Gastrocnemius medialis (tissue), 4 donors: ENCODE data around the gene CASS4. TPM values are rescaled to one million over a fixed set of nuclear protein-coding genes. Genes with fewer than 3 reads are reported as not detected.

Experiments used
- ATAC-seq, 2 donors: fragments of 150-250 bp; one replicate each; pipeline ENCODE4 v1.9.1; 2016
- DNase-seq, 2 donors: peaks; one replicate each; pipeline ENCODE4 v3.0.0-alpha.2; 2019
- H3K27ac ChIP-seq, 4 donors: fragments of 200-600 bp; sonication (generic); 1 replicate in 1 of 4; 2 replicates in 3 of 4; pipeline ENCODE4 v1.5.1; 2016 to 2018; ENCODE audit warnings: mild to moderate bottlenecking in 2 of 4, moderate library complexity in 1 of 4
- H3K27me3 ChIP-seq, 3 donors: fragments of 200-600 bp; sonication (generic) in 2 of 3; 1 replicate in 1 of 3; 2 replicates in 2 of 3; pipeline versions ENCODE4 v1.5.1 to v1.6.0; 2016 to 2019; ENCODE audit warnings: mild to moderate bottlenecking in 1 of 3, moderate library complexity in 1 of 3
- H3K36me3 ChIP-seq, 2 donors: fragments of 200-600 bp; sonication (generic) in 1 of 2; one replicate each; pipeline ENCODE4 v1.5.1; 2017 to 2018
- H3K4me1 ChIP-seq, 2 donors: fragments of 200-600 bp; sonication (generic) in 1 of 2; one replicate each; pipeline ENCODE4 v1.5.1; 2016 to 2017; ENCODE audit warnings: mild to moderate bottlenecking in 2 of 2
- H3K4me3 ChIP-seq, 4 donors: fragments of 200-600 bp; sonication (generic) in 3 of 4; 1 replicate in 1 of 4; 2 replicates in 3 of 4; pipeline ENCODE4 v1.5.1; 2016 to 2019; ENCODE audit warnings: mild to moderate bottlenecking in 2 of 4
- H3K9me3 ChIP-seq, 3 donors: fragments of 200-600 bp; sonication (generic) in 2 of 3; 1 replicate in 1 of 3; 2 replicates in 2 of 3; pipeline ENCODE4 v1.5.1; 2016 to 2019
- POLR2A ChIP-seq, 2 donors: fragments of 450-650 bp; IDR thresholded peaks; one replicate each; pipeline ENCODE4 v1.6.1; 2017; ENCODE audit warnings: antibody characterized with exemption in 2 of 2, mild to moderate bottlenecking in 2 of 2, moderate library complexity in 2 of 2
- in situ Hi-C, 4 donors: fragments of 200-750 bp; cut with MboI; loops; one replicate each; pipeline versions ENCODE4 v1.15.0 to v1.8.0; 2017; ENCODE audit warnings: low sequenced_read_pairs in 4 of 4
- intact Hi-C: fragments of 100-400 bp; cut with DNase I; formaldehyde crosslinking; loops from one replicate; pipeline ENCODE4 v1.15.1; 2023; ENCODE audit warnings: low total_unique reads
- total RNA-seq, 4 donors: library from RNA; depleted of rRNA; stranded (reverse); fragments of >200 nt; gene quantifications; one replicate each; pipeline versions ENCODE4 v1.1.0 to v1.2.3, GENCODE V29; 2016
- TF ChIP-seq, protein P1 (sequence below), 5 experiments: fragments of 450-650 bp in 3 of 5; fragments of 200-600 bp in 2 of 5; sonication (generic) in 2 of 5; IDR thresholded peaks in 4 of 5; conservative IDR thresholded peaks in 1 of 5; 1 replicate in 4 of 5; 2 replicates in 1 of 5; pipeline ENCODE4 v1.5.1; 2016 to 2019; ENCODE audit warnings: antibody characterized with exemption in 5 of 5, mild to moderate bottlenecking in 3 of 5, moderate library complexity in 3 of 5

The CASS4 gene
- total RNA-seq, 4 donors from 2014 or later: 0.36 to 0.86 (median 0.72) TPM; not detected in 1

DNA sequence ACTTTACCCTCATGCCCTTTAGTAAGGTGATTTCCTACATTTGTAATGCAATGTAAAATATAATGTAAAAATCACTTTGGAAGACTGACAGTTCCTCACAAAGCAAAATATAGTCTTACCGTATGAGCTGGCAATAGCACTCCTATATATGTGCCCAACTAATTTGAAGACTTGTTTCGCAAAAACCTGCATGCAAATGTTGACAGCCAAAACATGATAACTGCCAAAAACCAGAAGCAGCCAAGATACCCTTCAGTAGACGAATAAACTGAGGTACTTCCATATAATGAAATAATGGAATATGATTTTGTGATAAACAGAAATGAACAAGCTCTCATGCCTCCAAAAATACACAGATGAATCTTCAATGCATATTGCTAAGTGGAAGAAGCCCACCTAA is 33.7 kb upstream of the CASS4 start:
- no peaks in the 10 kb centered on the region for H3K27me3 ChIP-seq
- in situ Hi-C loops: loop anchor here in 1 of 4 donors (25.0 kb wide), 1 partner anchor 1334 kb away; the partner anchor contains the start of gene PMEPA1
- H3K36me3 ChIP-seq: no peaks in the 10 kb centered on the region
- H3K27ac ChIP-seq: no peak overlapping the region
- H3K4me1 ChIP-seq: no peaks in the 10 kb centered on the region
- intact Hi-C loops: no loop called here
- H3K9me3 ChIP-seq: no peaks in the 10 kb centered on the region
- TF ChIP-seq POLR2A (IDR thresholded peaks at IDR 0.05): no peak
- TF ChIP-seq, protein P1, sequence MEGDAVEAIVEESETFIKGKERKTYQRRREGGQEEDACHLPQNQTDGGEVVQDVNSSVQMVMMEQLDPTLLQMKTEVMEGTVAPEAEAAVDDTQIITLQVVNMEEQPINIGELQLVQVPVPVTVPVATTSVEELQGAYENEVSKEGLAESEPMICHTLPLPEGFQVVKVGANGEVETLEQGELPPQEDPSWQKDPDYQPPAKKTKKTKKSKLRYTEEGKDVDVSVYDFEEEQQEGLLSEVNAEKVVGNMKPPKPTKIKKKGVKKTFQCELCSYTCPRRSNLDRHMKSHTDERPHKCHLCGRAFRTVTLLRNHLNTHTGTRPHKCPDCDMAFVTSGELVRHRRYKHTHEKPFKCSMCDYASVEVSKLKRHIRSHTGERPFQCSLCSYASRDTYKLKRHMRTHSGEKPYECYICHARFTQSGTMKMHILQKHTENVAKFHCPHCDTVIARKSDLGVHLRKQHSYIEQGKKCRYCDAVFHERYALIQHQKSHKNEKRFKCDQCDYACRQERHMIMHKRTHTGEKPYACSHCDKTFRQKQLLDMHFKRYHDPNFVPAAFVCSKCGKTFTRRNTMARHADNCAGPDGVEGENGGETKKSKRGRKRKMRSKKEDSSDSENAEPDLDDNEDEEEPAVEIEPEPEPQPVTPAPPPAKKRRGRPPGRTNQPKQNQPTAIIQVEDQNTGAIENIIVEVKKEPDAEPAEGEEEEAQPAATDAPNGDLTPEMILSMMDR (IDR thresholded peaks at IDR 0.05 in 4 of 5, conservative IDR thresholded peaks at IDR 0.05 in 1 of 5): no peak
- ATAC-seq (no peak), DNase-seq (no peak)
- no peak overlapping the region for H3K4me3 ChIP-seq

GRCh38 chr20:56380375-56380774 is 31.7 kb upstream of the CASS4 start:
- TF ChIP-seq, protein P1 (IDR thresholded peaks at IDR 0.05 in 4 of 5, conservative IDR thresholded peaks at IDR 0.05 in 1 of 5): no peak
- no peak for TF ChIP-seq POLR2A (IDR thresholded peaks at IDR 0.05)
- H3K27ac ChIP-seq: no peak overlapping the region
- no peaks in the 10 kb centered on the region for H3K9me3 ChIP-seq
- no peaks in the 10 kb centered on the region for H3K27me3 ChIP-seq
- intact Hi-C loops: no loop called here
- DNase-seq: no peak
- ATAC-seq: no peak
- H3K36me3 ChIP-seq: peaks cover 0 to 6% of the 10 kb centered on the region in 2 donors
- H3K4me3 ChIP-seq: no peak overlapping the region
- H3K4me1 ChIP-seq: no peaks in the 10 kb centered on the region
- in situ Hi-C loops: loop anchor here in 1 of 4 donors (25.0 kb wide), 1 partner anchor 1332 kb away; the partner anchor contains the start of gene PMEPA1

DNA sequence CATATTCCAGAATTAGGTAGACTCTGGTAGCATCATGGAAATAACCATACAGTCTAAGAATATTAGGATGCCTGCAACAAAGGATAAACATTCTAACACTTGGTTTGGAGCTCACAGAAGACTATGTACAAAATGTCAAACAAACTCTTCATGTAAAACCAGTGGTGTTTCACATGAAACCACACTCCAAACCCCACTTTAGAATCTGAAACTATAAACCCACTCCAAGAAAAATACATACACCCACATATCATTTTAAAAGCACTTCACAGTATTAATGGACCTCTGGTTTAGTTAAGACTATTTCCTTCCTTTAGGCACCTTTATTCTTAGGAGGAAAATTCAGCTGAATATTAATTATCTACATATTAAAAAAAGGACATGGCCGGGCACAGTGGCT is 30.6 kb upstream of the CASS4 start:
- in situ Hi-C loops: loop anchor here in 1 of 4 donors (25.0 kb wide), 1 partner anchor 1331 kb away; the partner anchor contains the start of gene PMEPA1
- no peak overlapping the region for H3K27ac ChIP-seq
- ATAC-seq: no peak
- H3K4me1 ChIP-seq: no peaks in the 10 kb centered on the region
- DNase-seq: no peak
- no peaks in the 10 kb centered on the region for H3K9me3 ChIP-seq
- H3K36me3 ChIP-seq: peaks cover 0 to 14% of the 10 kb centered on the region in 2 donors
- H3K27me3 ChIP-seq: no peaks in the 10 kb centered on the region
- intact Hi-C loops: no loop called here
- H3K4me3 ChIP-seq: no peak overlapping the region
- TF ChIP-seq, protein P1 (IDR thresholded peaks at IDR 0.05 in 4 of 5, conservative IDR thresholded peaks at IDR 0.05 in 1 of 5): no peak
- no peak for TF ChIP-seq POLR2A (IDR thresholded peaks at IDR 0.05)

DNA sequence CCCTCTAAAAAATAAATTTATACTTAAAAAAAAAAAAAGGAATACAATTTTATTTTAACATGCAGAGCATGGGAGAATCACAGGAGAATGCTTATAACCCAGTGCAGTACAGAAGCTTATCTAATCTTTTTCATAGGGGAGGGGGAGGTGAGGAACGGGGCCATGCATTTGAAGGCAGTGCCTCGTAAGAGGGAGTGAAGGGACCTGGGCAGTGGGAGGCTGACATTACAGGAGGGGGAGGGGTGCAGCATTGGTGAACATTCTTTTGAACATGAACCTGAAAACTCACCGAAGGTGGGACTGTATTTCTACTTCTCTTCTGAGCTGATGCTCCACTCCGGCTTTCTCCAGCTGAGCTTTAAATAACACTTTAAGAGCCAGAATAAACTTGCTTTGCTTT is 29.4 kb upstream of the CASS4 start:
- Histone ChIP-seq H3K4me1 (no peaks in the 10 kb centered on the region), H3K27me3 (no peaks in the 10 kb centered on the region), H3K36me3 (peaks cover 0 to 14% of the 10 kb centered on the region in 2 donors), H3K4me3 (no peak overlapping the region), H3K9me3 (no peaks in the 10 kb centered on the region), H3K27ac (no peak overlapping the region)
- intact Hi-C loops (no loop called here), in situ Hi-C loops (loop anchor here in 1 of 4 donors (25.0 kb wide), 1 partner anchor 1330 kb away; the partner anchor contains the start of gene PMEPA1)
- TF ChIP-seq POLR2A (IDR thresholded peaks at IDR 0.05): no peak
- TF ChIP-seq, protein P1 (IDR thresholded peaks at IDR 0.05 in 4 of 5, conservative IDR thresholded peaks at IDR 0.05 in 1 of 5): no peak
- DNase-seq: no peak
- ATAC-seq: no peak

DNA sequence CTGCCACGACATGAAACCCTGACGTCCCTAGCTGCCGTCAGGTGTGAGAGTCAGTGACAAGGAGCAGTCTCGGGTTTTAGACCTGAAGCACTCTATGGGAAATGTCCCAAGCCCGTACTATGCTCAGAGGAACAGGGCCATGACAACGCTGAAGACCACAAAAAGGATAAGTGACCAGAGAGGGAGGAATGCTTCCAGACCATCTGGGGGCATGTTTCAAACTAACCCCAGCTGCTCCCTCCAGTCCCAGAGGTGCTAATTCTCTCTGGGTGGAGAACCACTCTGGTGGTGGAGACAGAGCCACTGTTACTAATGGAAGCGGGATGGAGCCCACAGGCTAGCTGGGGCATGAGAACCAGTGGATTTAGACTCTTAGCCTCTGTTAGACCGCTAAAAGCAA is 28.7 kb upstream of the CASS4 start:
- DNase-seq: no peak
- intact Hi-C loops (no loop called here), in situ Hi-C loops (loop anchor here in 1 of 4 donors (25.0 kb wide), 1 partner anchor 1329 kb away; the partner anchor contains the start of gene PMEPA1)
- Histone ChIP-seq H3K4me1 (no peaks in the 10 kb centered on the region), H3K27me3 (no peaks in the 10 kb centered on the region), H3K36me3 (peaks cover 0 to 14% of the 10 kb centered on the region in 2 donors), H3K27ac (no peak overlapping the region), H3K9me3 (no peaks in the 10 kb centered on the region), H3K4me3 (no peak overlapping the region)
- ATAC-seq: no peak
- TF ChIP-seq, protein P1 (IDR thresholded peaks at IDR 0.05 in 4 of 5, conservative IDR thresholded peaks at IDR 0.05 in 1 of 5): no peak
- TF ChIP-seq POLR2A (IDR thresholded peaks at IDR 0.05): no peak
